GM18873 (cell line): ENCODE data around the gene RBM23.
"Not testable (repeated sequence)": the region's sequence is repeated elsewhere in the genome, so short reads cannot be mapped to it uniquely, and the experiment has no call there.

Experiments
- ATAC-seq: cut with Tn5 transposase; IDR thresholded peaks from one replicate; pipeline ENCODE4 v1.9.1; 2021; ENCODE audit warnings: mild to moderate bottlenecking, moderate library complexity, moderate number of reproducible peaks; ENCODE audit not compliant: unreplicated experiment, low FRiP score

Gene RBM23

GRCh38 chr14:22918804-22919600, at the start of gene RBM23:
TSS of gene RBM23 (minus strand) at chr14:22919149.
- peak; percentile 88 for ATAC-seq

- no peak for ATAC-seq
These were observed 47.9 kb upstream of the RBM23 start for GRCh38 chr14:22966783-22967269.

- ATAC-seq = not testable (repeated sequence)
These were observed 47.2 kb upstream of the RBM23 start for GRCh38 chr14:22965916-22966782.

- no peak for ATAC-seq
These were observed 43.2 kb upstream of the RBM23 start for GRCh38 chr14:22962061-22962676.

GRCh38 chr14:22955702-22956569, 37.0 kb upstream of the RBM23 start:
- no peak for ATAC-seq

GRCh38 chr14:22952418-22952817, 33.5 kb upstream of the RBM23 start:
- no peak for ATAC-seq

- ATAC-seq = not testable (repeated sequence)
These were observed 32.8 kb upstream of the RBM23 start for GRCh38 chr14:22951795-22952194.

- no peak for ATAC-seq
These were observed 26.7 kb upstream of the RBM23 start for GRCh38 chr14:22945642-22946041.

GRCh38 chr14:22939684-22940083, 20.7 kb upstream of the RBM23 start:
- no peak for ATAC-seq

GRCh38 chr14:22935156-22935555, 16.2 kb upstream of the RBM23 start:
- ATAC-seq = no peak

- no peak for ATAC-seq
These were observed 13.2 kb upstream of the RBM23 start for GRCh38 chr14:22932146-22932545.

GRCh38 chr14:22929961-22930364, 11.0 kb upstream of the RBM23 start:
- ATAC-seq = no peak

GRCh38 chr14:22929104-22929960, 10.4 kb upstream of the RBM23 start, which contains the start of gene PRMT5:
TSS of gene PRMT5 (minus strand) at chr14:22929376. CDS start at chr14:22929361, 15 bp downstream.
- peak; percentile 92 for ATAC-seq

- ATAC-seq = no peak
These were observed 9.5 kb upstream of the RBM23 start for GRCh38 chr14:22928237-22929103.

- no peak for ATAC-seq
These were observed 7.4 kb upstream of the RBM23 start for GRCh38 chr14:22926316-22926715.

- ATAC-seq = no peak
These were observed 6.6 kb upstream of the RBM23 start for GRCh38 chr14:22925513-22925912.

- no peak for ATAC-seq
These were observed 4.8 kb upstream of the RBM23 start for GRCh38 chr14:22923746-22924145.

- ATAC-seq = no peak
These were observed 3.3 kb upstream of the RBM23 start for GRCh38 chr14:22922294-22922693.
